Stimulated activated CD4-positive, alpha-beta T cell treated with anti-CD3 and anti-CD28 coated beads, Interleukin-4, amount 100 ng/mL, for 48 hours (primary cell): ENCODE measurements around the gene RUSC1.
A peak's percentile ranks its signal among the peaks of the same experiment; 100 is the strongest.

Source experiments
- DNase-seq, 2 donors: peaks; one replicate each; pipeline ENCODE4 v3.0.0-alpha.2; 2020; ENCODE audit warnings: low read depth in 2 of 2

RUSC1 gene

DNA sequence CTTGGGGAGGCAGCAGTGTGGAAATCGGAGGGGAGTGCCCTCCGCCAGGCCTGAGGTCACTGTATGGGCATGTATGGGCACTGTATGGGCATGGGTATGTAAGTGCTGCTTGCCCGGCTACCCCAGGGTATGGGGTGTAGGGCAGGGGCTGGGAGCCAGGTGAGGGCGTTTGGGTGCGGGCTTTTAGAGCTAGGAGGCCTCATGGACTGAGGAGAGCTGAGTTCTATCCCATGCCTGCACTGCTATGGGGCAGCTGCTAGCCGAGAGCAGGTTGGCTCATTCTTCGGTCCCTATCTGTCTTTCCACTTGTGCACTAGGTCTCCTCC, 24.8 kb upstream of the RUSC1 start:
- DNase-seq, result no peak

DNA sequence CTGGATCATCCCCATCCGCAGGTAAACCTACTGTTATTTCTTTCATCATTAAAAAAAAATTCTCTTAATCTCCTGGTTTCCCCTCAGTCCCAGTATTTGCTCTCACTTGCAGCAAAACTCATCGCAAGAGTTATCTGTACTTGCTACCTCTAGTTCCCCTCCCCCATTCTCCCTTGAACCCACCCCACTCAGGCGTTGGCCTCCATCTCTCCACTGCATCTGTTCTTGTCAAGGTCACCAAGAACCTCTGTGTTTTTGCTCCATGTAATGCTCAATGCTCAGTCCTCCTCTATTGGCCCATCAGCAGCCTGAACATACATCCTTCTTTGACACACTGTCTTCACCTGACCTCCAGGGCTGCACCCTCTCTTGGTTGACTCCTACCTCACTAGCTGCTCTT, 24.0 kb upstream of the RUSC1 start:
- no peak for DNase-seq

DNA sequence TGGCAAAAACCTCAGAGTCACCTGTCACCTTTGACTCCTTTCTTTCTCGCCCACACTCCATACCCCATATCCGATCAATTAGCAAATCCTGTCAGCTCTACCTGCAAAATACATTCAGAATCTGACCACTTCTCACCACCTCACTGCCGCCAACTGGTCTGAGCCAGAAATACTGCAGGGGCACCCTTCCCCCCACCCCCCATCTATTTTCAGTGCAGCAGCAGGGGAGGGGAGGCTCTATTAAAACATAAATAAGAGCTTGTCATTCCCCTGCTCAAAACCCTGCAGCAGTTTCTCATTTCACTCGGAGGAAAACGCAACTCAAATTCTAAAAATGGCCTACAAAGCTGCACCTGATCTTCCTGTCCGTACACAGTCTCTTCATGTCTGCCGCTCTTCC, 23.3 kb upstream of the RUSC1 start:
- no peak for DNase-seq

DNA sequence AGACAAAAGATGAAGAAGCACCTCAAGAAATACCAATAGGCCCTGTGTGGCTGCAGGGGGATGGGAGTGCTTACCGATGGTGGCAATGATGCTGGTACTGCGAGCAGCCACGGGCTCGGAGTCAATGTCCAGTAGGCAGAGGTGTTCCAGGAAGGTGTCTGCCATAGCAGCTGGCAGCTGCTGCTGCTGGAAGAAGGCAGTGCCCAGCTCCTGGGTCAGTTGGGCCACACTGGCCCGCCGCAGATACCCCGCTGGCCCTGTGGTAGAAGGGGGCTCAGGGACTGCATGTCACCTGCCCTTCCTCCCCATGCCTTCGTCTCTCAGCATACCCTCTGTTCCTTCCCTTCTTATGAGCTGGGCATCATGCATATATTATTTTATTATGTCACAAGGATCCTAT, 20.7 kb upstream of the RUSC1 start:
- DNase-seq, result no peak

DNA sequence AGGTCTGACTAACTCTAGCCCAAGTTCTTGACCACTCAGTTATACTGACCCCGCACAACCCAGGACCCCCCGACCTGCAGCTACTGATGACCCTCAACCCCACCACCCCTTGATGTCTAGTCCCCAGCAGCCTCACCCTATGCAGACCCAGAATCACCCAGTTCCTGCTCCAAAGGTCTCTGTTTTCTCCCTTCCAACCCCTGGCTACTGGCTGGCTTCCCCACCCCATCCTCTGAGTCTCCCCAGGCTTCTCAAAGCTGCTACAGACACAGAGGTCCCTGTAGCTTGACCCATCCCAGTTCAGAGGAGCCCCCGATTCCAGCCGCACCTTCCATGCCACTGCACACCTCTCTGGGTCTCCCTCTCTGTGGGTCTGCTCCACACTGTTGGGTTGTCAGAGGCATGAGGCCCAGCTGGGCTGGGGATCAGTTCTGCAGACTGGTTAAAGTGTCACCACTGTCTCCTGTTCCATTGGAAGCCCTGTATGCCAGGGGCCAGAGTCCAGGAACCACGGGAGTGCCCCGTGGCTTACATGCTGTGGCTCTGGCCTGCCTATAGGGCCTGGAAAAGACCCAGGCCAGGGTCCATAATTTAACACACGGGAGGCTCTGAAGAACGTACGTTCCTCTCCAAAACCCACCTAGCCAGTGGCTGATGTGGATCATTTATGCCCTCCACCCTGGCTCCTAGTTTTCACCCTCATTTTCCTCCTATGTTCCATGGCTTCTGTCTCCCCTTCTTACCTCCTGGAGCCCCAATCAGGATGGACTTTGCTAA, 20.0 kb upstream of the RUSC1 start:
- DNase-seq, result no peak

DNA sequence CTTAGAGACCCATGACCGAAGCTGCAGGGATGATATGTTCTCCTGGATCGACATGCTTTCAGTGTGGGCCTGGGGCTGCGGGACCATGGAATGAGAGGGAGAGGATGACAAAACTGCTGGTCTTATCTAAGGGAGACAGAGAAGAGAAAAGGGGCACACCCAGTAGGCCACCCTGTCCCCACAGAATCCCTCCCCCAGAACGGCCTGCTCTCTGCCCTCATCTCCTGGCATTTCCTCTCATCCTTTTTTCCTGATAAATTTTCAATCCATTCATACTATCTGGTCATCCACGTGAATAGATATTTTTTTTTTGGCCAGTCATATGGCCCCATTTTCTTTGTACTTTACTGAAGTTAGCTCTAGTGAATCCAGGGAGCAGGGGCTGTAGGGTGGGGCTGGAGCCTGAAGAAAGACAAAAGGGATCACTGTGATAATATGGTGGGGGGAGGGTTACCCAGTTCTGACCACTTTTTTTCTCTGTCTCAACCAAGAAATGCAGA, 19.3 kb upstream of the RUSC1 start, which contains the start of gene PKLR:
Gene PKLR, minus strand, starts transcription at position 97 of the 500 bp plus-strand sequence. Its CDS starts 43 bp downstream, at position 54.
- DNase-seq, result no peak

DNA sequence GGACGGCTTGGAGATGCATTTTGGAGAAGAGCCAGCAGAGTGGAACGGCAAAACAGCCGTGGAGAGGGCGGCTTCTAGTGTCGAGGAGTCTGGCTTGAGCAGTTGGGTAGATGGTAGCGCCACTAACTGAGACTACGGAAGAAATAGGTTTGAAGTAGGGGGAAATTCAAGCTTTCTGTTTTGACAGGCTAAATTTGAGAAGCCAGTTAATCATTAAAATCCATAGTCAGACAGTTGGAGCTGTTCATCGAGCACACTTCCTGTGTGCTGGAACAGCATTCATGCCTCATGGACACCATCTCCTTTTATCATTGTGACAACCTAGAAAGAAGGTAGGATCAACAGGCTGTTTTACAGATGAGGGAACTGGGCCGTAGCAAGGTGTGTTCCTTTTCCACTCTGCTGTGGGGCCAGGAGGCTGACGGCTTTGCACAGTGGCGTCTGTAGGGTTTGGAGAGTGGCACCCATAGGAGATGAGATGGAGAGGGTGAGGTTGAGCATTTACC, 16.1 kb upstream of the RUSC1 start:
- DNase-seq, result no peak

DNA sequence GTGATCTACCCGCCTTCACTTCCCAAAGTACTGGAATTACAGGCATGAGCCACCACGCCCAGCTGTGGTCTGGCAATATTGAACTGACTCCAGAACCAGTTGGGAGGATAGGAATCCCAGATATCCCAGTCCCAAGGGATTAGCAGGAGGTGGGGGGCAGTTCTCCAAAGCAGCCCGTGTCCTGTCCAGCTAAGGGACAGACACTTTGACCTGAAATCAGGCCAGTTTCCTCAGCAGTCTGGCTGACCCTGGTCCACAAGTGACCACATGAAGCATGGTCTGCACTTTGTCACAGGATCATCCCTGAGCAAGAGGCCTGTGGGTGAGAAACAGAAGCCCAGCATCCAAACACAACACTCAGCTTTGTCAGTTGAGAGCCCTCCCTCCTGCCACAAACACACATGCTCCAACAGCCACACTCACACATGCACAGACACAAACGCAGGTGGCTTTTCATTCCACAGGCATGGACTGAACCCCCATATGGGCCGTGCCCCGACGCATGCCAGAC, 14.8 kb upstream of the RUSC1 start:
- no peak for DNase-seq

DNA sequence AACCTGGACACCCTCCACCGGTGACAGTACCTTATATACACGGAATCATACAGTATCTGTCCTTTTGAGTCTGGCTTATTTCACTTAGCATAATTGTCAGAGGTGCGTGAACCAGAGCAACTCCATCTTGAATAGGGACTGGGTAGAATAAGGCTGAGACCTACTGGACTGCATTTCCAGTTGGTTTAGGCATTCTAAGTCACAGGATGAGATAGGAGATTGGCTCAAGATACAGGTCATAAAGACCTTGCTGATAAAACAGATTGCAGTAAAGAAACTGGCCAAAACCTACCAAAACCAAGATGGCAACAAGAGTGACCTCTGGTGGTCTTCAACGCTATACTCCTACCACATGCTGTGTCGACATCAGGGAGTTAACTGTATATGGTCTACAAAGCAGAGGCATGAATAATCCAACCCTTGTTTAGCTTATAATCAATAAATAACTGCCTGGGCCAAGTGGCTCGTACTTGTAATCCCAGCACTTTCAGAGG, 13.4 kb upstream of the RUSC1 start:
- no peak for DNase-seq

DNA sequence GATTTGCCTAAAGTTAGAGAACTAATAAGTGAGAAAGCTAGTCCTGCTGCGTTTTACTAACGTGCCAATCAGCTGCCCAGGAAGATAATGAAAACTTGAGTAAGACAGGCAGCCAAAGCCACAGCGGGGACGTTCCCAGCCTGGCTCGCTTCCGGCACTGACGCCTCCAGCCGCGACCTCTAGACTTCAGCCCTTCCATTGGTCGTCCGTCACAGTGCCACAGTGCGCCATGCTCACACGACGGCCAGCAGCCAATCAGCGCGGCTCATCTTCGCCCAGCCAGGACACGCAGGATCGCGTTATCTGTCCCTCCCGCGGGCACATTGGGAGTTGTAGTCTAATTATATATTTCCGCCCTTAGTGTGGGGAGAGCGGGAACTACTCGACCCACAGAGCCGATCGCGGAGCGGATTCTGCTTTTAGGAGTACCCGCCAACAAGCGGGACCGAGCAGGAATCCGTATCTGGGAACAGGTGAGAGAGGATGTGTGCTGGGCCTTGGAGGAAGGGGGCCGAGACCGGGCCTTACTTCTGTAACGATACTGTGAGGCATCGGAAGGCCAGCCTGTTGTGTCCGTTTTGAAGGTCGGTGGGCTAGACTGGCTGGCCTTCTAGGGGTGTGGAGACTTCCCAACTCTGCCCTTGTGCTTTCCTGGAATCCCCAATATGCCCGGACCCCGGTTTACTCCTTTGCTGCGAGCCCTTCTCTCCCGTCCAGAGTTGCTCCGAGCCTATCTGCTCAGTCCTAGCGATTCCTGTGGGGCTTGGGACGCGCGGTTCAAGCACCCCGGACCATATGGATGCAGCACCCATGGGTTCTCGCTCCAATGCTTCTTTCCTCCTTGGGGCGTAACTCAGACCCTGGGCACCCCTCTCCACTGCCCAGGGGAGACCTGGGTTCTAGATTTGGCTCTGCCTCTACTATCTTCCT, 11.9 kb upstream of the RUSC1 start, which contains the start of gene FDPS:
Gene FDPS, plus strand, starts transcription at position 374 of the 930 bp plus-strand sequence. CDS start 924 bp downstream, outside the sequence.
- DNase-seq, result peak; percentile 88 to 97

DNA sequence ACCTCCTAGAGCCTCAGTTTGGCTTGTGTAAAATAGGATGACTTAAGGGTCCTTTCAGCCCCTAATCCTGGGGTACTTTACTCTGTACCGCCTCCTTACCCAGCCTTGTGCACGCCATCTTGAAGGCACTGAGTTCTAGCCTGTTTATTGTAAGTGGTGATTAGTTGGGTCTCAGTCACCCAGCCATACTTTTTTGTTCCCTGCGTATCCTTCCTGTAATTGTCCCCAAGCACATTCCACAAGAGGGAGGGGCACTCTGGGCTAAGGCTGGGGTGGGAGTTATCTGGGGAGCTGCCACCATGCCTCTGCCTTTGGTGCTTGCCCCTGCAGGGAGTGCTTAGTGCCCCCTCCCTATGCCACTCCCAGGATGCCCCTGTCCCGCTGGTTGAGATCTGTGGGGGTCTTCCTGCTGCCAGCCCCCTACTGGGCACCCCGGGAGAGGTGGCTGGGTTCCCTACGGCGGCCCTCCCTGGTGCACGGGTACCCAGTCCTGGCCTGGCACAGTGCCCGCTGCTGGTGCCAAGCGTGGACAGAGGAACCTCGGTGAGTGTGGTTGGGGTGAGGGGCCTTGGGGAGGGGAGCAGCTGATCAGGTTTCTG, 11.2 kb upstream of the RUSC1 start:
- no peak for DNase-seq

DNA sequence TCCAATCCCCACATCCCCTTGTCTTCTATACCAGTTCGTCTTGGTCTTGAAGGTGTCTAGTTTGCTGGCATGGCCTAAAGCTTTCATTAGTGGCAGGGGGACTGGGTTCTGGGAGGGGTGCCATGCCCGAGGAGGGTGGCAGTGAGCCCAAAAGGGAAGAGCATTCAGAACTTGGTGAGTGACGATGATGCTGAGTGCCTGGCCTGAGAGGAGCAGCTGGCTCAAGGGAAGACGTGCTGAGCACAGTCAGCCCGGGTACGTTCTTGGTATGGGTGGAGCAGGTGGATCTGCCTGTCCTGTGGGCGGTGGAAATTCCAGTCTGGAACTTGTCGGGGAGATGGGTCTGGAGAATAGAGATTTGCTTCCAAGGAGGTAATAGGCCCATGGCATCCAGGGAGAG, 7.4 kb upstream of the RUSC1 start:
- DNase-seq, result no peak

DNA sequence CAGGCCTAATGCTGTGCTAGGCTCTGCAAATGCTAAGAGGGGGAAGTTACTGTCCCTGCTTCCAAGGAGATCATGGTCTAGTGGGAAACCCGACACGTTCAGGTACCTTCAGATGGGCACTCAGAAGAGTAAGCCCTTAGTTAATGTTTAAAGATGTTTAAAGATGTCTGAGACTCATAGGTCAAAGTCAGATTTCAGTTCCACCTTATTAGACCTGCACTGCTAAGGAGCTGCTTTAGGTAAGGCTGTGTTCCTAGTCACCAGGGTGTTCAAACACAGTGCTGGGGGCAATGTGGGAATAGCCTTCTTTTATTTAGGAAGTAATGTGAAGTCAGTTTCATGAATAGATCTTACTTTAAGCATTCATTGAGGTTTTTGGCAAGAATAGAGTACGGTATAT, 3.8 kb upstream of the RUSC1 start:
- no peak for DNase-seq

DNA sequence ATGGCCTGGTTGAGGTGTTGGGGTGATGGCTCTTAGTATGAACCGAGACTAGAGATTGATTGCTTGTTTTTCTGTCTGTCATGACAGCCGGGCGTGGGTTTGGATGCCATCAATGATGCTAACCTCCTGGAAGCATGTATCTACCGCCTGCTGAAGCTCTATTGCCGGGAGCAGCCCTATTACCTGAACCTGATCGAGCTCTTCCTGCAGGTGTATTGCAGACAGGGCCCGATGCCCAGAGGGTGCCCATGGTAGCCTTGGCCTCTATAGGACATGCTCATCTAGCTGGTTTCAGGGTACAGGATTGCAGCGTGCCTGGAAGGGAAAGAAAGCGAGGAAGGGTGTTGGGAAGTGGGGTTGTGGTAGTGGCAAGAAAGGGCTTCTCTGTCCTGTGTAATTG, 2.6 kb upstream of the RUSC1 start:
- no peak for DNase-seq

DNA sequence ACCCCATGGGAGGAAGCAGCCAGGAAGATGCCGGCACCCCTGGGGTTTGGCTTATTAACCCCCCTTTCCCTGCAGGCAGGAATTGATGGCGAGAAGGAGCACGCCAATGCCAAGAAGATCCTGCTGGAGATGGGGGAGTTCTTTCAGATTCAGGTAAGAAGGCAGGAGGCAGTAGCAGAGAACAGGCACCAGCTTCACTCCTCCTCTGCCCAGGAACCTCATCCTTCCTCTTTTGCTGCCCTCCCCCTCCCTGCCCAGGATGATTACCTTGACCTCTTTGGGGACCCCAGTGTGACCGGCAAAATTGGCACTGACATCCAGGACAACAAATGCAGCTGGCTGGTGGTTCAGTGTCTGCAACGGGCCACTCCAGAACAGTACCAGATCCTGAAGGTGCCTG, 1.2 kb upstream of the RUSC1 start:
- no peak for DNase-seq

DNA sequence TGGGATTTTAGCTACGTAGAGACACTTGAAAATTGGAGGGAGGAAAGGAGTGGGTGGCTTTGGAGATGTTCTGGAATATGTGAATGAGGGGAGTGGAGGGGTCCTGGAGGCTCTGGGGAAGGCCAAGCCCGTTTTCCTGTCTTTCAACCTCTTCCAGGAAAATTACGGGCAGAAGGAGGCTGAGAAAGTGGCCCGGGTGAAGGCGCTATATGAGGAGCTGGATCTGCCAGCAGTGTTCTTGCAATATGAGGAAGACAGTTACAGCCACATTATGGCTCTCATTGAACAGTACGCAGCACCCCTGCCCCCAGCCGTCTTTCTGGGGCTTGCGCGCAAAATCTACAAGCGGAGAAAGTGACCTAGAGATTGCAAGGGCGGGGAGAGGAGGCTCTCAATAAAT, 442 bp upstream of the RUSC1 start:
- DNase-seq, result no peak

DNA sequence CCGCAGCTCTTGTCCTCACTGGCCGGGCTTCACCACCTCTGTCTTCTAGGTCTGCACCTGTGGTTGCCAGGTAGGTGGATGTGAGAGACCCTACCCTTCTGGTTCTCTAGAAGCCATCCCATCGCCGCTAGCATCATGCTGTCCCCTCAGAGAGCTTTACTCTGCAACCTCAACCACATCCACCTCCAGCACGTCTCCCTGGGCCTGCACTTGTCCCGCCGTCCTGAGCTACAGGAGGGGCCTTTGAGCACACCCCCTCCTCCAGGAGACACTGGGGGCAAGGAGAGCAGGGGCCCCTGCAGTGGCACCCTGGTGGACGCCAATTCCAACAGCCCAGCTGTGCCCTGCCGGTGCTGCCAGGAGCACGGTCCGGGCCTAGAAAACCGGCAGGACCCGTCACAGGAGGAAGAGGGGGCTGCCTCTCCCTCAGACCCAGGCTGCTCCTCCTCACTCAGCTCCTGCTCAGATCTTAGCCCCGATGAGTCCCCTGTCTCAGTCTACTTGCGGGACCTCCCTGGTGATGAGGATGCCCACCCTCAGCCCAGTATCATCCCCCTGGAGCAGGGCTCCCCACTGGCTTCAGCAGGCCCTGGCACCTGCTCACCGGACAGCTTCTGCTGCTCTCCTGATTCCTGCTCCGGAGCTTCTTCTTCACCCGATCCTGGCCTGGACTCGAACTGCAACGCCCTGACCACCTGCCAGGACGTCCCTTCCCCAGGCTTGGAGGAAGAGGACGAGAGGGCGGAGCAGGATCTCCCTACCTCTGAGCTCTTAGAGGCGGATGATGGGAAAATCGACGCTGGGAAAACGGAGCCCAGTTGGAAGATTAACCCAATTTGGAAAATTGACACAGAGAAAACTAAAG, 1.2 kb downstream of the RUSC1 start:
- DNase-seq, result no peak

DNA sequence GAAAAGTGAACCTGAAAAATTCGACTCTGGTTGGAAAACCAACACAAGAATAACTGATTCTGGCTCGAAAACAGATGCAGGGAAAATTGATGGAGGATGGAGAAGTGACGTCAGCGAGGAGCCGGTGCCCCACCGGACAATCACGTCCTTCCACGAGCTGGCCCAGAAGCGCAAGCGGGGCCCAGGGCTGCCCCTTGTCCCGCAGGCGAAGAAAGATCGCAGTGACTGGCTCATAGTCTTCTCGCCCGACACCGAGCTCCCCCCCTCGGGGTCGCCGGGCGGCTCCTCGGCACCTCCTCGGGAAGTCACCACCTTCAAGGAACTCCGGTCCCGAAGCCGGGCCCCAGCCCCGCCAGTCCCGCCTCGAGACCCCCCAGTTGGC, 1.9 kb downstream of the RUSC1 start:
- no peak for DNase-seq

DNA sequence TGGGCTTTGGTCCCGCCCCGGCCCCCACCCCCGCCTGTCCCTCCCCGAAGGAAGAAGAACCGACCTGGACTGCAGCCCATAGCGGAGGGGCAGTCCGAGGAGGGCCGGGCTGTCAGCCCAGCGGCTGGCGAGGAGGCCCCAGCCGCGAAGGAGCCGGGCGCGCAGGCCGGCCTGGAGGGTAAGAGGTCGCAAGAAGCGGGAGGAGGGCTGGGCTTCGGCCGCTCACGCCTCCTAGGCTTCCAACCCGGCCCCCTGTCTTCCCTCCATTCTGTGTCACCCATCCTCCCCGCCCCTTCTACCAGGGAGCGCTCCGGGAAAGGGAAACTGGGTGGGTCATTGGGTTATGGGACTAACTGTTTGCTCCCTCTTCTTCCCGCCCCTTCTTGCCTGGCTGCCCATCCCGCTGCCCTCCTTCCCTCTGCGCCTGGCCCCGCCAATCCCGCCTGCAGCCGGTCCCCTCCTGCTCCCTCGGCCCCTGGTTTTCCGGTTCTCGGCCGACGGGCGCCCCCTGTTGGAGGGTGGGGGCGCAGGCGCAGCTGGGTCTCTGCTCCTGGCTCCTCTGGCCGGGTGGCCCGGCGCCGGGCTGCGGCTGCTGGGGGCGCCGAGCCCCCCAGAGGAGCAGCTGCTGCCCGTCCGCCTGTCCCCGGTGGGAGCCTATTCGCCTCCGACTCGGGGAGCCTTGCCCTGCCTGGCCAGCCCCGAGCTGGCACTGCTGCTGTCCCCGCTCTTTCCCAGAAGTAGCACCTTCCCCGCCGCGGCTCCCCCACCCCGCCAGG, 2.4 kb downstream of the RUSC1 start:
- peak; percentile 83 to 85 for DNase-seq

DNA sequence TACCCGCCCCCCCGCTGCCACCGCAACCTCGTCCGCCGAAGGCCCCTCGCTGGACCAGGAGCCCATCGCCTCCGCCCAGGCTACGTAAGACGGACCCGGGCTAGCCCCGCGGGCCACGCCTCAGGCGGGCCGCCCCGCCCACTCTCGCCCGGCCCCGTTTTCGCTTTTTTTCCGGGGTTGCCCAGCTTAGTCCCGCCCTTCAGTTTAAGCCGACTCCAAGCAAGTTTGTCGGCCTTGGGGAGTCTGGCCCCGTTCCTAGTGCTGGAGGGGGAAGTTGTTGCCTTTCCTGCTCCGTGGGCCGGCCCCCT, 3.0 kb downstream of the RUSC1 start:
- DNase-seq, result peak; percentile 75 to 80
